ENCODE results near the gene ULK4.

DNA sequence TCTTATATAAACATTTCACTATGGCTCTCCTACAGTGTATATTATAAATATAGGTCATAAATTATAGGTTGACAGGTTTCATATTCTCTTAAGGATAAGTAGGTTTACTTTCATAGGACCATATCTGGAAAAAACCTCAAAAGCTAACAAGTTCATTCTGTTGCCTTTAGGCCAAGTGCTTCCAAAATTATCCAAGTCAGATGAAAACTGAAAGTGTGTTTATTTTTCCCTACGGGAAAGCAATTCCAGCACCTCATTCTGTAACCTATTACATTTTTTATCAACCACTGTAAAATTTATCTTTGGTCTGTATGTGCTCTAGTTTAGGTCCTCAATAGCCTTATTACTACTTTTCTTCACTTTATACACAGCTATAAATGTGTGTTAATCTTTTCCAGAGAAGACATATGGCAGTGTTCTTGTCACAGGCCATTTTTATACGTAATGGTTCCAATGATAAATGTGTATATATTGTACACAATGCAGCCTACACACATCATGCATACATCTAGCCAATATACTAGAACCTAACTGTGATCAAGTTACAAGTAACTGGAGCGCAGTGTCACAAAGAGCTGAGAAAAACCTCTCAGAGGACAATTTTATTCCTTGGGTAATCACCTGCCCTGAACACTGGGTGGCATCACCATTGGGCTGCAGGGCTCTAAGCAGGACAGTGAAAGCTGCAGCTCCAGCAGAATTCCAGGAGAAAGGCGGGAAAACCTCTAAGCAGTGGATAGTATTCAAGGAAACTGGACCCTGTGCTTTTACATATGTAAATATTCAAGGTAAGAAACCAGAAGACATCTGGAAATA, 511.3 kb downstream of the ULK4 start:
- TF ChIP-seq CTCF (conservative IDR thresholded peaks at IDR 0.05), result peak; percentile 33
- TF ChIP-seq ZFX (IDR thresholded peaks at IDR 0.05), result no peak

Data from C4-2B (cell line).